Left kidney (tissue), 8 donors: ENCODE measurements around the gene DNAJC12. TPM values are rescaled to one million over a fixed set of nuclear protein-coding genes. Genes with fewer than 3 reads are reported as not detected.
"Not testable (repeated sequence)": the region's sequence is repeated elsewhere in the genome, so short reads cannot be mapped to it uniquely, and the experiment has no call there.

ENCODE experiments used
- DNase-seq: peaks from one replicate; pipeline ENCODE4 v3.0.0-alpha.2; 2013
- long read RNA-seq, 8 donors: transcript quantifications; one replicate each; lab custom pipeline, GENCODE V29; 2026
- polyA plus RNA-seq: library from polyadenylated mRNA; unstranded; fragments of 120-200 nt; gene quantifications from one replicate; pipeline ENCODE4 v1.2.1, GENCODE V29; 2013; ENCODE audit not compliant: insufficient read length

Gene DNAJC12
- 11.0 TPM for polyA plus RNA-seq
- long read RNA-seq, donor 1, partial matches to known transcripts = 0 of 4 reads
- long read RNA-seq, donor 1, other reads (novel, unspliced or antisense) = 0 of 4 reads
- long read RNA-seq, donor 2, transcript DNAJC12-201 (5 exons, 1,201 nt) = major isoform, 5 of 5 reads
- long read RNA-seq, donor 2, partial matches to known transcripts = 0 of 5 reads
- long read RNA-seq, donor 2, other reads (novel, unspliced or antisense) = 0 of 5 reads
- long read RNA-seq, donor 3, partial matches to known transcripts = 0 of 2 reads
- long read RNA-seq, donor 3, other reads (novel, unspliced or antisense) = 0 of 2 reads
- long read RNA-seq, donor 4 = 0 reads
- long read RNA-seq, donor 5, transcript DNAJC12-201 (5 exons, 1,201 nt) = major isoform, 11 of 13 reads
- long read RNA-seq, donor 5, partial matches to known transcripts = 0 of 13 reads
- long read RNA-seq, donor 5, other reads (novel, unspliced or antisense) = 0 of 13 reads
- long read RNA-seq, donor 6, partial matches to known transcripts = 0 of 3 reads
- long read RNA-seq, donor 6, other reads (novel, unspliced or antisense) = 0 of 3 reads
- long read RNA-seq, donor 7, transcript DNAJC12-201 (5 exons, 1,201 nt) = major isoform, 7 of 8 reads
- long read RNA-seq, donor 7, partial matches to known transcripts = 0 of 8 reads
- long read RNA-seq, donor 7, other reads (novel, unspliced or antisense) = 0 of 8 reads
- long read RNA-seq, donor 8, partial matches to known transcripts = 0 of 2 reads
- long read RNA-seq, donor 8, other reads (novel, unspliced or antisense) = 0 of 2 reads

GRCh38 chr10:67837541-67838314 is at the start of gene DNAJC12:
TSS of gene DNAJC12 (minus strand) at chr10:67838188. CDS start at chr10:67838011, 177 bp downstream.
- peak; percentile 68 for DNase-seq

GRCh38 chr10:67884842-67885670 is 47.1 kb upstream of the DNAJC12 start:
- DNase-seq = peak; percentile 63

GRCh38 chr10:67884313-67884841 is 46.4 kb upstream of the DNAJC12 start, which contains the start of gene SIRT1:
TSS of gene SIRT1 (plus strand) at chr10:67884656. CDS start at chr10:67884722, 66 bp downstream.
- peak; percentile 94 for DNase-seq

GRCh38 chr10:67883710-67884312 is 45.8 kb upstream of the DNAJC12 start:
- no peak for DNase-seq

GRCh38 chr10:67878133-67878532 is 40.1 kb upstream of the DNAJC12 start:
- DNase-seq = no peak

- not testable (repeated sequence) for DNase-seq
Observed at GRCh38 chr10:67877421-67877820, 39.4 kb upstream of the DNAJC12 start.

GRCh38 chr10:67875340-67876238 is 37.6 kb upstream of the DNAJC12 start:
- no peak for DNase-seq

GRCh38 chr10:67869996-67870395 is 32.0 kb upstream of the DNAJC12 start:
- no peak for DNase-seq

- no peak for DNase-seq
Observed at GRCh38 chr10:67868132-67868531, 30.1 kb upstream of the DNAJC12 start.

- no peak for DNase-seq
Observed at GRCh38 chr10:67864607-67865371, 26.8 kb upstream of the DNAJC12 start.

- DNase-seq = no peak
Observed at GRCh38 chr10:67863094-67863493, 25.1 kb upstream of the DNAJC12 start.

- no peak for DNase-seq
Observed at GRCh38 chr10:67861750-67862432, 23.9 kb upstream of the DNAJC12 start.

- DNase-seq = no peak
Observed at GRCh38 chr10:67858971-67859370, 21.0 kb upstream of the DNAJC12 start.

- DNase-seq = no peak
Observed at GRCh38 chr10:67853512-67853911, 15.5 kb upstream of the DNAJC12 start.

- no peak for DNase-seq
Observed at GRCh38 chr10:67852761-67853160, 14.8 kb upstream of the DNAJC12 start.

- no peak for DNase-seq
Observed at GRCh38 chr10:67851186-67851585, 13.2 kb upstream of the DNAJC12 start.

GRCh38 chr10:67849331-67850011 is 11.5 kb upstream of the DNAJC12 start:
- DNase-seq = peak; percentile 93
